ENCODE measurements around the gene NDST1. TPM values are rescaled to one million over a fixed set of nuclear protein-coding genes. Genes with fewer than 3 reads are reported as not detected.

NDST1 gene
- total and polyA plus RNA-seq, 2 of the 8 experiments (the other 6 are each of a cell fraction or from before 2014, with no cell fraction given): 27.0 to 72.0 TPM

DNA sequence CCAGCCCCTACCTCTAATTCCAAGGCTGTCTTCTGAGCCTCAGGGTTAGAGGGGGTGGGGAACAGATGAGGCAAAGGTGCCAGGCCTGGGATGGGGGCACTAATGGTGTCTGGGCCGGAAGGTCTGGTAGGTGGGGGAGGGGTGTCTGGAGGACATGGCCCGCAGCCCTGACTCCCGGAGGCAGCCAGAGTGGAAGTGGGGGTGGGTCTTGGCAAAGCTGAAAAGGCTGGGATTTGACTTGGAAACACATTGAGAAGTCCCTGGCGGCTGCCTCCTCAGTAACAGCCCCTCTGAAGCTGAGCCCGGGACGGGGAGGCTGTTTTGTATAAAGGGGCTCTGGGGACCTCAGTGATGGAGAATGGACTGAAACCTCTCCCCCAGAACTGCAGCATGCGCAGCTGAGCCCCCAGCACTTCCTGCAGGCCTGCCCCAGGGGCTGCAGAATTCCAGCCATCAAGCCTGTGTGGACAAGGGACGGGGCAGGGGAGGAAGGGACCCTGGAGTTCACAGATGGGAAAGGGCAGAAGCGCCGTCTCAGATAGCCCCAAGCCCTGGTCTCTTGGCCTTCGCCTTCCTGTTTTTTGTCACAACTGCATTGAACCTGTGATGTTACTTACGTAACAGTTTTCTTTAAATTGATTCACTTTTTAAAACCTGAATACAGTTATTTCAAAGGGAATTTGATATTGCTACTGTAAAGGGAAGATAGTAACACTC is 83.2 kb downstream of the NDST1 start:
- Histone ChIP-seq H3K9me3 (ENCODE audit: insufficient read depth in 2 of 2, low read depth in 1 of 2, low read length in 1 of 2) (no peaks in the 10 kb centered on the region), H3K4me1 (replicated peaks in 1 of 4; ENCODE audit: control insufficient read depth in 3 of 4, insufficient read depth in 4 of 4, low read length in 3 of 4) (peaks cover 0 to 7% (median 5%) of the 10 kb centered on the region in 4 experiments; a peak in 6 of 7 replicates), H3K18ac (ENCODE audit: extremely low read depth, low read length) (peak overlapping the region; percentile 62), H3K56ac (replicated peaks; ENCODE audit: insufficient read length, low read depth, low read length) (no peak overlapping the region), H4K8ac (ENCODE audit: extremely low read depth, insufficient read depth, low read length) (peak overlapping the region; percentile 72; the same call in 1 of the 2 replicates), H3K79me2 (ENCODE audit: control insufficient read depth in 1 of 2, insufficient read depth in 2 of 2, low read length in 2 of 2) (no peaks in the 10 kb centered on the region), H3K14ac (ENCODE audit: insufficient read length) (no peak overlapping the region), H2AK5ac (ENCODE audit: low read depth, low read length) (no peak overlapping the region), H3K23ac (ENCODE audit: insufficient read length) (no peak overlapping the region), H3K36me3 (ENCODE audit: control insufficient read depth in 2 of 4, insufficient read depth in 4 of 4, low read length in 3 of 4) (no peaks in the 10 kb centered on the region), H3K4ac (replicated peaks; ENCODE audit: insufficient read length, low read depth, low read length) (no peak overlapping the region), H2BK12ac (ENCODE audit: low read depth, low read length) (0 out of 2 replicates have a peak overlapping the region, but pooled peaks have one; percentile 71), H4K5ac (ENCODE audit: insufficient read length, low read depth, low read length) (peak overlapping the region; percentile 21), H3K4me3 (ENCODE audit: extremely low read depth in 1 of 4, insufficient read depth in 2 of 4, low read depth in 3 of 4, low read length in 4 of 4) (no peak overlapping the region), H3K79me1 (ENCODE audit: low read depth, low read length) (no peaks in the 10 kb centered on the region), H3K27me3 (replicated peaks in 1 of 4; ENCODE audit: control insufficient read depth in 3 of 4, extremely low read depth in 1 of 4, insufficient read depth in 3 of 4, low read length in 3 of 4) (no peaks in the 10 kb centered on the region), H3K4me2 (ENCODE audit: insufficient read depth in 1 of 2, low read depth in 2 of 2, low read length in 2 of 2) (no peak overlapping the region; a peak in 1 of 4 replicates), H4K91ac (replicated peaks; ENCODE audit: insufficient read length, low read length) (peak overlapping the region; percentile 44), H2BK120ac (replicated peaks; ENCODE audit: low read depth, low read length) (no peak overlapping the region), H4K20me1 (replicated peaks in 1 of 2; ENCODE audit: control insufficient read depth in 1 of 2, insufficient read depth in 2 of 2, low read length in 2 of 2) (no peaks in the 10 kb centered on the region), H2BK5ac (ENCODE audit: low read depth, low read length) (no peak overlapping the region), H3K9ac (replicated peaks in 1 of 4; ENCODE audit: extremely low read depth in 1 of 4, low read depth in 3 of 4, low read length in 3 of 4) (no peak overlapping the region), H2BK15ac (ENCODE audit: low read length) (peak overlapping the region; percentile 16), H2BK20ac (ENCODE audit: low read length) (no peak overlapping the region), H2AFZ (ENCODE audit: low read length) (peak overlapping the region; percentile 39; the same call in 1 of the 2 replicates), H3K23me2 (ENCODE audit: low read depth, low read length) (peaks cover 4% of the 10 kb centered on the region; the same call in 1 of the 2 replicates), H3K27ac (ENCODE audit: low read depth, low read length) (no peak overlapping the region)
- CTCF ChIA-PET (ENCODE audit: partially characterized antibody): interaction anchor here (0.8 to 6.3 kb wide), 23 partner anchors 9 to 188 kb away, joined by 3 to 39 read pairs (median 7); partner anchors contain the start of genes RBM22 and SMIM3
- no peak for FAIRE-seq
- WGBS, 2 experiments (ENCODE audit: extremely low coverage in 1 of 2, insufficient coverage in 1 of 2, insufficient read length in 1 of 2, insufficient replicate concordance in 2 of 2, low coverage in 1 of 2, low lambda C conversion rate in 2 of 2, missing lambda C conversion rate in 1 of 2): 74% methylated on average over 12 of the region's 12 CpGs; no CpG with 5 or more reads in 1 of the 2 experiments
- no peak for DNase-seq (ENCODE audit: low read depth in 1 of 2, low spot score in 2 of 2)
- POLR2A ChIA-PET (ENCODE audit: partially characterized antibody): interaction anchor here (0.7 to 1.9 kb wide), 3 partner anchors 61 to 965 kb away, joined by 3 to 6 read pairs (median 3); partner anchors contain the start of gene RBM22
- TF ChIP-seq KDM4A (IDR thresholded peaks at IDR 0.05; ENCODE audit: low read depth, low read length, severe bottlenecking) (no peak), EZH2 (IDR thresholded peaks at IDR 0.05; ENCODE audit: low read depth, low read length, severe bottlenecking) (no peak), KDM5A (IDR thresholded peaks at IDR 0.05; ENCODE audit: low read length) (no peak), TEAD4 (IDR thresholded peaks at IDR 0.05; ENCODE audit: low read depth, low read length) (no peak), RXRA (IDR thresholded peaks at IDR 0.05; ENCODE audit: insufficient read depth, low read depth, low read length) (no peak), CTBP2 (IDR thresholded peaks at IDR 0.05; ENCODE audit: borderline replicate concordance, insufficient read depth, insufficient read length, low read length) (no peak), NRF1 (IDR thresholded peaks at IDR 0.05; ENCODE audit: low read depth, low read length) (no peak), POLR2AphosphoS5 (IDR thresholded peaks at IDR 0.05; ENCODE audit: low read depth, low read length) (no peak), TCF12 (IDR thresholded peaks at IDR 0.05; ENCODE audit: low read depth, low read length) (no peak), BRCA1 (IDR thresholded peaks at IDR 0.05; ENCODE audit: low read depth, low read length) (no peak), SP4 (IDR thresholded peaks at IDR 0.05; ENCODE audit: low read length) (no peak), ASH2L (IDR thresholded peaks at IDR 0.05; ENCODE audit: low read length) (no peak), FOSL1 (IDR thresholded peaks at IDR 0.05; ENCODE audit: insufficient read depth, low read depth, low read length) (no peak)
